ENCODE results near the gene WDFY2.

The WDFY2 gene

DNA sequence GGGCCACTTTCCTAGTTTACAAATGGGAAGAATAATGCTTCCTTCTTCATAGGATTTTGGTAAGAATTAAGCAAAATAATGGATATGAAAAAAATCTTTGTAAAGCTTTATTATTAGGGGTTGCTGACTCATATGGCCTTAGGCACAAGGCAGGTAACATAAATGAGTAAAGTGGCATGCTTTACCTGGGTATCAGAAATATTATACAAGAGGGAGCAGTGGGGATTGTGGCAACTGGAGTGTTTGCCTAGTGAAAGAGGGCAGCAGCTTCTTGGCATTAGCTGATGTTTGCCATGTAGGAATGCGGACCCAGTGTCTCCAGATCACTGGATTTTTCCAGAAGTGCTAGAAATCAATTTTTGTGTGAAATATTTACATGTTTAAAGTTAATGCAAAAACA is 19.5 kb downstream of the WDFY2 start:
- DNase-seq = no peak

DNA sequence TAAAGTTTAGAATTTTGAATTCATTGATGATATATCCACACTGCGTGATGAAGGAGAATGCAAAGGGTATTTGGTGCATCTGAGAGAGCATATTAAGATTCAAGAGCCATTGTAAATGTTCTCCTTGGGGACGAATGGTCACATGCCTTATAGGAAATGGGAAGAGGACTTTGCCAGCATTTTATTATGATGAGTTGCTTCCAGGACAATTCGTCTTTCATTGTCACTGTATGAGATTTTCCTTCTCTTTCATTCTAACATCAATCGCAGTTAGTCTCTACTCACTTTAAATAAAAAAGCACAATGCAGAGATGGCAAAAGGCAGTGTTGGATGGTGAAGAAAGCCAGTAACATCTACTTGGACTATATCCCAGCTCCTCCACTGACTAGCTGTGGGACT is 21.4 kb downstream of the WDFY2 start:
- no peak for DNase-seq

DNA sequence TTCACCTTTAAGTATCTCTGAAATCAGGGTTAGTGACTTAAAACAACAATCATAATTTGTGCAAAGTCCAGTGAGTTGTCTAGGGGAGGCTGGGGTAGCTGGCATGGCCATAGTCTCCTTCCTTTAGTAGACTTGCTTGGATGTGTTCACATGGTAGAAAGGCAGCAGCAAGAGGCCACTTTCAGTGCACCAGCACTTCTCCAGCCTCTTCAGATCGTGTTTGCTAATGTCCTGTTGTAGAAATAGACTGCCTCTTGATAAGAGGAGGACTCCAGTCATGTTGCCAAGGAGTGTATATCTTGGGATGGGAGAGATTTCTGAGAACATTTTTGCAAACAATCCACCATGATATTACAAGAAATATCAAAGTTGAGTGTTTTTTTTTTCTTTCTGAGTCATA is 22.9 kb downstream of the WDFY2 start:
- no peak for DNase-seq

DNA sequence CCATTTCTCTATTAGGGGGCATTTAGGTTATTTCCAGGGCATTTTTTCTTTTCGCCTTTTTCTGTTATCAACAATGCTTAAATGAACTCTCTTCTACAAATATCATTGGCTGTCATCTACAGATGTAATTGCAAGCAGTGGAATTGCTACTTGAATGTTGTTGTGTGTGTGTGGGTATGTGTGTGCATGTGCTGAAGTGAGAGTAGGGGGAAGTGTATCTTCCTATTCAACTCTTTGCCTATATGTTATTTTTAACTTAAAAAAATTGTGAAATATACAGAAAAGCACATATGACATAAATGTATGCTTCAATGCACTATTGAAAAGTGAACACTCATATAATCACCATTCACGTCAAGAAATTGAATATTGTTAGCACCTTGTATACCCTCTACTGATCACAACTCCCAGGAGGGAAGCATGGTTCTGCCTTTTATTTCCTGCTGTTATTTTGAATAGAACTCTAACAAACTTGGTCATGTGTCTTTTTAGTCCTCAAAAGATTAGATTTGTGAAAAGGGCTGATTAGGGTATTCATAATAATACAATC is 24.7 kb downstream of the WDFY2 start:
- DNase-seq = no peak

DNA sequence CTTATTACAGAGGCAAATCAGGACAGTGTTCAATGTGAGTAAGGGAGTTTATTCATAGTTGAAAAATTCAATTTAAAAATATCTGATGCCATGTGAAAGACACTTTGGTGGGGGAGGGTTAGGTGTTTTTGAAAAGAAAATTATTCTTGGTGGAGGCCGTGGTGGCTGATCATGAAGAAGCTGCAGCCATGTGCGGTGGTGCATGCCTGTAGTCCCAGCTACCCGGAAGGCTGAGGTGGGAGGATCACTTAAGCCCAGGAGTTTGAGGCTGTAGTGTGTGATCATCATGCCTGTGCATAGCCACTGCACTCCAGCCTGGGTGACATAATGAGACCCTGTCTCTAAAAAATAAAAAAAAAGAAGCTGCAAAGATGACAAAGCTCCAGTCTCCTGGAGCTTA is 28.6 kb downstream of the WDFY2 start:
- DNase-seq = peak; percentile 15

DNA sequence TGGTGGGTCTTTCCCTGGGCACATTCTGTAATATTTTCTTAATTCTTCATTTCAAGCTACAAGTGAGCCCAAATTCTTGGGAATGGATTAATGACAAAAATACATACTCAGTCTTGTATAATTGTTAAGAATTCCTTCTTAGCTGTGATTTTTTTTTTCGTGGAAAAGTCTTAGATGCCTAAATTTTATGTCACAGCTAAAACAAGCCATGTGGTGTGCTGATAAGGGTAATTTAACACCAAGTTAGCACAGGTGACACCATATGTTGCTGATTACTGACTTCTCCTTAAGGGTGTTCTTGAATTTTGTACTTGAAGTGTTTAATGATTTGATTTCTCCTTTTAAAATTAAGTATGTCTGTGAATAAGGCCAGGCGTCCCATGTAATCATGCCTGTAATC is 29.3 kb downstream of the WDFY2 start:
- DNase-seq = peak; percentile 62

DNA sequence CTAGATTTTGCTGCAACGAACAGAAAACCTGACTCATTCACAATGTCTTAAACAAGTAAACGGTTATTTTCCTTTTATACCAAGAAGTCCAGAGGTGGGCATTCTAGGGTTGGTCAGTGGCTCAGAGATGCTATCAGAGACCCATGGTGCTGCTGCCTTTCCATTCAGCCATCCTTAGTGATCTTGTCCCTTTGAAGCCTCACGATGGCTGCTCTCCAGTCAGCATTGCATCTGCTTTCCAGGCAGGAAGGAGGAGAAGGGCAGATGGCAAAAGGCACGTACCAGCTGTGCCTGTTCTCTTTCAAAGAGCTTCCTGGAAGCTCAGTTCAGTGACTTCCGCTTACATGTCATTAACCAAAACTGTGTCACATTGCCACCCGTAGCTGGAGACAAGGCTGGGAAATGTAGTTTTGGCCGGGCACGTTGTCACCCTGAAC is 30.1 kb downstream of the WDFY2 start:
- peak; percentile 93 for DNase-seq

DNA sequence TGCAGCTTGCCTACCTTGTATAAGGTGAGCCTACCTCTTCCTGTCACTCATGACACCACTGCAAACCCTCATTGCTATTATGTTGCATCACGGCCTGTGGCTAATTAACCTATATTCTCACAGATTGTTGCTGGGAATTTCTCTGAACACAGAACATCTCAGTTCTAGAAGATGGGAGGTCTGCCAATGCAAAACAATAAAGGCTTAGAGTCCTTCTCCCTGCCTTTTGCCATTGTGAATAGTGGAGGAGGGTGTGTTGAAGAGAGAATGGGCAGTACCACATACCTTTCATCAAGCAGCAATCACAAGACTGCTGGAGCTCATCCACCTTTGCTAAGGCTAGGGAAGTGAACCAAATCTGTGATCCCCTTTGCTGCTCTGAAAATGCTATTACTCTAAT is 34.4 kb downstream of the WDFY2 start:
- no peak for DNase-seq

DNA sequence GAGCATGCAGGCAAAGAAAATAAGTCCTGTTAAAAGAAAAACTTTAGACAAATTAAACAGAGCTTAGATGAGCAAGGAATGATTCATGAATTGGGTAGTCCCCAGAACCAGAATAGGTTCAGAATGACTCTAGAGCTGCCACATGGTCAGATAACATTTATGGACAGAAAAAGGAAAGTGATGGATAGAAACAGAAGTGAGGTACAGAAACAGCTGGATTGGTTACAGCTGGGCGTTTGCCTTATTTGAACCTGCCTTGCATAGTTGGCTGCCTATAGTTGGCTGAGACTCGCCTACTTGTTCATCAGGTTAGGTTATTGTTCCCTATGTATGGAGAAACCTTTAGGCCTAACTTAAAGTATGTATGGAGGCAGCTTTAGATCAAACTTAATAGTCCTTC is 35.4 kb downstream of the WDFY2 start:
- DNase-seq = no peak

DNA sequence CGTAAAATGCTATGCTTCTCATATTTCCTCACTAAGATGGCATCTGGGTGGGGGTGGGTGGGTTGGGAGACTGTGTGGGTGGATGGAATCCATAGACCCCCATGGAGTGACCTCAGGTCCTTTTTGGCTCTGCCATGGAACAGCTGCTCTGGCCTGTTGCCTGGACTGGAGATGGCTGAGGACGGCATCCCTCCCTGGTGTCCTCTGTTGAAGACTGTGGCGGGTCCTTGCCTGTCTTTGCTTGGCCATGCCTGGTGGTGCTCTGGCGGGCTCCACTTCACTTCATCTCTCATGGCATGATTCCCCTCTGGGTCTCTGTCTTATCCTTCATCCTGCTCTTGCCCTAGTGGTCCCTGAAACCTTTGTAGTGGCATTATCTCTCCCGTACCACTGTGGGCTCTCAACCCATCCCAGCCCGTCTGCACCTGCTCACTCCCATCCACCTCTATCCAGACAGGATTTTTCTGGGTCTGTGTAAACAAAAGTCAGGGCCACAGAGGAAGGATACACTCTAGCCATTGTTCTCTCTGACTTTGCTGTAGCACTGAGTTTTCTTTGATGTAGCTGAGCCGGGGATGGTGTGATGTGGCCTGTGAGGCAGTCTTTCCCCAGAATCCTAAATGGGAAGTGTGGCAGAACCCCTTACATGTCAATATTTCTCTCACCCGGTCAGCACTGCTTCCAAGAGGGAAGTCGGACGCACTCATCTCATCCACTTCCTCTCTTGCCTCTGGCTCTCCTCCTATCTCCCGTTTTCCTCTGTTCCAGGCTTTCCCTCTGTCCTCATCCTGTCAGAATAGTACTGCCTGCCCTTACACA is 36.1 kb downstream of the WDFY2 start:
- no peak for DNase-seq

DNA sequence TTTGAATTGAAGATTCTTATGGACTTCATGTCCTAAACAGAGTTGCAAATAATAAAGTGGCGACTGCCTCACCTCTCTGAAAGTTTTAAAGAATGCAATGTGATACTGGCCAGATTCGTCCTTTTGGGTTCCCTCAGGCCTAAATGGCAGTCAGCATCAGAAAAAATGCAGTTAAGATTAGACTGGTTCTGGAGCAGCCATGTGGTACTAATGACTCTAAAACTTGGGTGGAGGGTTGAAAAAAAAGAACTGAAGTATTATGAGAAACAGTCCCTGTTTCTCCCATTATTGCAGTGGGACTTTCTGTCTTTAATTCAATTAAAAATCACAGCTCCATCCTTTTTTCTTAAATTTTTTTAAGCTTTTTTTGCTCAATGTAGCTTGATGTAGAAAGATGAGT is 37.3 kb downstream of the WDFY2 start:
- no peak for DNase-seq

DNA sequence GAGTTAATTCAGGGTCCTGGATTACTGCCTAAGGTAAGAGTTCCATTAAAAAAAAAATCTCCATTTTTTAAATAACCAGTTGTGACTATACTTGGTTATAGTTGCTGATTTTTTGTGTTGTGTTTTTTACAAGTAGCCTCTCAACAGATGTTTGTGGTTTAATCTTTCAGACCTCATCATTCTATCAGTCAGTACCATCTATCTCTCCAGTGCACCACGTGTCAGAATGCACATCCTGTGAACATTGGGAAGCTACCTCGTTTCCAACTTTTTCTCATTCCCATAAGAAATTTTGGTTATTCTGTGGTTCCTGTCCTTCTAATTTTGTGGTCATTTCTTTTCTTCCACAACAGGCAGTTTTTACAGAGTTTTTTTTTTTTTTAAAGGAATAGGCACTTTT is 39.2 kb downstream of the WDFY2 start:
- peak; percentile 5 for DNase-seq

DNA sequence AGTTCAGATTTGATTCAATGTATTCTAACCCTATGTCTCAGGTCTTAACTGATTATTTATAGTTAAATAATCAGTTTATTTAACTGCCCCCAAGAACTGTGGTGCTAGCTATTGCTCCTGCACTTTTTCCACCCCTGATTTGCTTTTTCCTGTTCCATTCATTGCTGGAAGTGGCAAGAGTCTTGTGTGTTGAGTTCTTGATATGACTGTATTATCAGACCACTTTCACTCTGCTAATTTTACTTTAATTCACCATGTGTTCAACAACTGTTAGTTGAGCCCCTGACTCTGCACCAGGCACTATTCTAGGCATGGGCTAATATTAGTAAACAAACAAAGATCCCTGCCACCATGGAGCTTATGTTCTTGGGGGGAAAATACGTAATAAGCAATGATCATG is 39.9 kb downstream of the WDFY2 start:
- no peak for DNase-seq

DNA sequence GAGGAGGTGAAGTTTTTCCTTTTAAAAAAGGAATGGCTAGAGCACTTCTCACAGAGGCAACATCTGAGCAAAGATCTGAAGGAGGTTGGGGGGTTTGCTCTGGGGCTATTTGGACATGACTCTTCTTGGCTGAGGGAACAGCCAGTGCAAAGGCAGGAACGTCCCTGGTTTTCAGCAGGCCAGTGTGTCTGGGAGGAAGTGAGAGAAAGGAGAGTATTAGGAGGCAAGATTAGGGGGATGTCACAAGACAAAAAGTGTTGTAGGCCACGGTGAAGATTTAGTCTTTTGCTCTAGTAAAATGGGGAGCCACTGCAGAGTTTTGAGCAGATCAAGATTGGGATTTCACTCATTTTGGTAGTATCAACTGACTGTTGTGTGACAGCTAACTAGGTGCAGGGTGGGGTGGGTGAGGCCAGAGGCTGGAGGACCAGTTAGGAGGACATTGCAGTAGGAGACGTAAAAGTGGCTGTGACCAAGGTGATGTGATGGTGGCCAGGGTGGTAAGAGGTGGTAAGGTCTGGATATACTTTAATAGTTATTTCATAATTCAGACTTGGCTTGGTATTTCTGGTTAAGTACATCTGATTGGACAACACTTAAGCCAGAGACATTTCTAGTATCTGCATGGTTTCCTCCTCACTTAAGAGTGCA is 40.6 kb downstream of the WDFY2 start:
- no peak for DNase-seq

DNA sequence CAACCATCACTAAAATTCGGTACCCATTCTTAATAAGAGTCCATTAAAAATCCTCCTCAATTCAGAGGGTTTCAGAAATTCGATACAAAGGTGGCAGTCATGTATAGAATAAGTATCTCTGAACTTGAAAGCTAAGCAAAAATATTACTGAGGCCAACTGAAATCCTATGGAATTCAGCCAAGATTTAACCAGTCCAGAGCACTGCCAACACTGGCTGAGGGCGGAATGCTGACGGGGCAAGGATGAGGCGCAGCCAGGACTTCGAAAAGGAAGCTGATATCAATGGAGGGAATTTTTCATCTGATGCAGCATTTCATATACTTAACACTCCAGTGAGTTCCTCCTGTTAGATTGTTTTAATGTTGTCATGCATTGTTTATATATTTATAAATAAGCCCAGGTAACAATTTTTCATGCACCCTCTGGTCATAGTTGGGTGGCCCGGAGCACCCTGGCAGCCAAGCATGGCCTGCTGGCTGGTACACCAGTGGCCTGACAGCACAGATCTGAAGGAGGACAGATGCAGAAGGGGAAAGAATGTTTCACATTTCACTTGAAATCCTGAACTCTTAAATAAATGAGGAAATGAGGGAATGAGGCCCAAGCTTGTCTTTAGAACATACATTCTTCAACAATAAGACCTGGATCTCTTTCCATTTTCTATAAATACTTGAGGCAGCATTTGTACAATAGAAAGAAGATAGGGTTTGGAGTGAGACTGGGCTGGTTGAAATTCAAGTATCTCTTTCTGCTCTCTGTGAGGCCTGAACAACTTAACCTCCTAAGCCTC is 41.5 kb downstream of the WDFY2 start:
- no peak for DNase-seq

DNA sequence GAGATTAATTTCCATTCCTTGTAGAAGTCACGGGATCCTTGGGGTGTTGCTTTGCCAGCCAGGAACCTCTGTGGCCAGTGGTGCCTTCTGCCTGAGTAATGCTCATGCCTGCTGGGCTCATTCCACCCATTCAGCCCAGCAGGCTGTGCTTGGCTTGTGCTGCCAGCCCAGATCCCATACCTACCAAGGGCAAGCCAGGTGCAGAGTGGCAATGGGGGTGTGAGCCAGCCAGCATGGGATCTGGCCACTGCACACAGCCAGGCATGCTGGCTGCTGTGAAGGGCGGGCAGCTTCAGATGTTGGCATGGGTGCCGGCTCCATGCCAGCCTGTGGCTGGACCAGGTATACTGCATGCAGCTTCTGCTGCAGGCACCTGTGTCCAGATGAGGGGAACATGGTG is 42.5 kb downstream of the WDFY2 start:
- no peak for DNase-seq

DNA sequence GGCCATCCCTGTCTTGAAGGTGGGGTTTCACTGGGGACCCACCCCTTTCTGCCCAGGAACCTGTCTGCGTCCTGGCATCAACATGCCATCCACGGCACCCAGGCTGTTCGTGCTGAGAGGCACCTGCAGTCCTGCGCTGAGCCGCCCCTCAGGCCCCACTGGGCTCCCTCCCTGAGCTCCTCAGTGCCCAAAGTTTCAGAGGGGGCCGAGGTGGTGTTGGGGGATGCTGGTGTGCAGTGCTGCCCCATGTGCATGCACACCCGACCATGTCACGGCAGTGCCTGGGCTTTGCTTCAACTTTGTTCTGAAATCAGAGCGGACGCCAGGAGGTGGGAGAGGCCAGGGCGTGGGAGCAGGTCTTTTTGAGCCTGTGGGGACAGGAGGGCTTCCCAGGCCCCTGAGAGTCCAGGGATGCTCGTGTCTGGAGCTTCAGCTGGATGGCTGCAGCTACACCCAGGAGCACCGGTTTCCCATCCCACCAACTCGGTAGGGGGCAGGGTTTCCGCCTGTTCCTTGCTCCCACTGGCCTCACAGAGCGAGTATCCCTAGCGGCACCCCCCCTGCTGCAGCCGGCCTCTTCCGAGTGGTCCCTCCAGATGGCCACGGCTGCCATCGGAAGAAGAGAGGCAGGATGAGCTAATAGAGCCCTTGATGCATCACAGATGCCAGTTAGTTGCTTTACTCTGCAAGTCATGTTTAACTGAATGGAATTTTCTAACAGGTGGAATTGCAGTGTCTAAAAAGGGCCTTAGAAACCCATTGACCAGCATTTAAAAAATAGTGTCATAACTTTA is 44.0 kb downstream of the WDFY2 start:
- no peak for DNase-seq

DNA sequence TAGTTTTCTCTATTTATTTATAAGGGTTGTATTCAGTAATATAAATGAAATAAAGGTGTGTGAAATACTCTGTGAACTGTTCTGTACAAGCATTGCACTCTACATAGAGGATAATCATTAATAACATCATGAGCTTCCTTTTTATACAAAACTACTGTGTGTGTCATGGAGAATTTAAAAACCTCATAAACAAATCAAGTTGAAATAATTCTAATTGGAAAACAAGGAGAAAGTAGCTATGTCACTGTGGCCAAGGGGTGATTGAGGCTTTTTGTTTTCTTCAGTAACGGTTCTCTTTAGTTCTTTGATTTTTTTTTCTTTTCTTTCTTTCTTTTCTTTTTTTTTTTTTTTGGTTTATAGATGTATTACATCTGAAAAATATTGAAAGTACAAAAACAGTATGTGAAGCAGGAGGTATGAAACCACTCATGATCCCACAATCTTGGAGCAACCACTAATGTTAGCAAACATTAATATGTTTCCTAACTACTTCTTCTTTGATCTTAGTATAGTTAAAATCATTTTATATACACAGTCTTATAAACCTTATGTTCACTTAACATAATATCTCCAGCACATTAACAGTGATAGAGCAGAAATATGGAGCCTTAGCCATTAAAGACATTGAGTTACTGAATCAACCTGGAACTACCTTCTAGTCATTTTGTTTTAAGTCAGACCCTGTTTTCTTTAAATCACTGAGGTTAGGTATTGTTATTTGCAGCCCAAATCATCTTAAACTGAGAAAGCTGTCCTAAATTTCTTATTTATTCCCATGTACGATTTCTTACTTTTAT is 45.4 kb downstream of the WDFY2 start:
- no peak for DNase-seq

DNA sequence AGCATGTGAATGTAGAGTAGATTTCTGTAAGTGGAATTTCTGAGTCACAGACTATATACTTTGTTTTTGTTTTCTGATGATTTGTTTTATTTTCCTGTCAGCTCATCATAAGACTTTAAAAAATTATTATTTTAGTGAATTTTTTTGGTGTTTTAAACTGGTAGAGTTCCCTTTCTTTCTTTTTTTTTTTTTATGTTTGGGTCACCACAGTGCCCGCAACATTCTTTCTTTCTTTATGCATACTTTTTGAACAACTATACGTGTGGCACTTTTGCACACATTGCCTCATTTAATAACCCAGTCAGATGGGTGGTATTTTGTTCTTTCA is 46.0 kb downstream of the WDFY2 start:
- DNase-seq = no peak

DNA sequence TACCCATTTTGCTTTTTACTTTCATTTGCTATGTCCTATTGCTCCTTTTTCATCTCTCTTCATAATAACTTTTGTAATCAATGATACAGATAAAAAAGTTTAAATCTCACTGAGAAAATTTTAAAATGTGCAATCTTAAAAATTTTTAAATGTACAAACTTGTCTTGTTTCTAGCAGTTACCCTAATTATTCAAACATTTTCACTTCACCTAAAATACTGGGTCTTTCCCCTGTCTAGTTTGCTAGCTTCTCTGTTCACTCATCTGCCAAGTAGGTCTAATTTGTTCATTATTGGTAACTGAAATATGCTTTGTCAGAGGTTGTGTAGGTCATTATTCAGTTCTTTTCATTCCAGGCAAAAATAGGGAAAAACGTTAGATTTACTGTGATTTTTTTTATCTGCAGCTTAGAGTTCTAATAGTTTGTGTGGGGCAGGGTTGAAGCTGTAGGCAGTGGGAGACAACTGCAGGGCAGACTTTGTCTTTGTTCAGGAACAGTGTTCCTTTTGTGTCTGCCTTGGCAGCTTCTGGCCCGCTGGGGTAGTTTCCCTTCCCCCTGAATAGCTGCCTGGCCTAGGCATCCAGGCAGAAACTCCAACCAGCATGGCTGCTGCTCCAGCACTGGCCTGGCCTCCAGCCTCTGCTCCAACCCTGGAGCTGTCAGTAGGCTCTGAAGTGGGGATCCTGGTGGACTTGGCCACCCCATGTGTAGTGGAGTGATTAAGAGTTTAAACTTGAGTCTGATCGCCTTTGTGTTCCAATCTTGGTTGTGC is 48.5 kb downstream of the WDFY2 start:
- DNase-seq = no peak
